ENCODE results near the gene KCNK16.

DNA sequence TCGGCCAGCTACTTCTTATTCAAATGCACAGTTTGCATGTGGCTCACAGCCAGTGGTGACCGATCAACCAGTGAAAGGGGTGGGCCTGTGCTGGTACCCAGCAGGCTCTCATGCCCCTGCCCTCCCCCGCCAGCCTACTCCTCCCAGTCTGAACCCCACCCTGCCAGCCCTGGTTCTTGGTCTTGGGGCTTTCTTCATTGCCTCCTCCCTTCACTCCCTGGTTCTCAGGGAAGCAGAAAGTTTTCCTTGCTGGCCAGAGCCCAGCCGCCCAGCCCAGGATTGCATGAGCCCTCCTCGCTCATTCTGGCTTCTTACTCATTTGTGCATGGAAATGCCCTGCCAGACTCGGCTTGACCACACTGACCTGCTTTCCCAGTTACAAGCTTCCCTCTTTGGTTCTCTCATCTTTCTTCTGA is 49.1 kb downstream of the KCNK16 start:
- no peak for TF ChIP-seq POLR2AphosphoS5 (IDR thresholded peaks at IDR 0.05)
- TF ChIP-seq, protein P1, sequence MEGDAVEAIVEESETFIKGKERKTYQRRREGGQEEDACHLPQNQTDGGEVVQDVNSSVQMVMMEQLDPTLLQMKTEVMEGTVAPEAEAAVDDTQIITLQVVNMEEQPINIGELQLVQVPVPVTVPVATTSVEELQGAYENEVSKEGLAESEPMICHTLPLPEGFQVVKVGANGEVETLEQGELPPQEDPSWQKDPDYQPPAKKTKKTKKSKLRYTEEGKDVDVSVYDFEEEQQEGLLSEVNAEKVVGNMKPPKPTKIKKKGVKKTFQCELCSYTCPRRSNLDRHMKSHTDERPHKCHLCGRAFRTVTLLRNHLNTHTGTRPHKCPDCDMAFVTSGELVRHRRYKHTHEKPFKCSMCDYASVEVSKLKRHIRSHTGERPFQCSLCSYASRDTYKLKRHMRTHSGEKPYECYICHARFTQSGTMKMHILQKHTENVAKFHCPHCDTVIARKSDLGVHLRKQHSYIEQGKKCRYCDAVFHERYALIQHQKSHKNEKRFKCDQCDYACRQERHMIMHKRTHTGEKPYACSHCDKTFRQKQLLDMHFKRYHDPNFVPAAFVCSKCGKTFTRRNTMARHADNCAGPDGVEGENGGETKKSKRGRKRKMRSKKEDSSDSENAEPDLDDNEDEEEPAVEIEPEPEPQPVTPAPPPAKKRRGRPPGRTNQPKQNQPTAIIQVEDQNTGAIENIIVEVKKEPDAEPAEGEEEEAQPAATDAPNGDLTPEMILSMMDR (IDR thresholded peaks at IDR 0.05): no peak
- no peak for TF ChIP-seq POLR2A (IDR thresholded peaks at IDR 0.05)

All from gastroesophageal sphincter (tissue), 3 donors.